ENCODE results near the gene ZSCAN12. TPM values are rescaled to one million over a fixed set of nuclear protein-coding genes. Genes with fewer than 3 reads are reported as not detected.

ZSCAN12 gene
- total and polyA plus RNA-seq, 2 of the 13 experiments (the other 11 are each of a cell fraction or from before 2014, with no cell fraction given): 2.8 to 8.9 TPM

- TF ChIP-seq, protein P1, sequence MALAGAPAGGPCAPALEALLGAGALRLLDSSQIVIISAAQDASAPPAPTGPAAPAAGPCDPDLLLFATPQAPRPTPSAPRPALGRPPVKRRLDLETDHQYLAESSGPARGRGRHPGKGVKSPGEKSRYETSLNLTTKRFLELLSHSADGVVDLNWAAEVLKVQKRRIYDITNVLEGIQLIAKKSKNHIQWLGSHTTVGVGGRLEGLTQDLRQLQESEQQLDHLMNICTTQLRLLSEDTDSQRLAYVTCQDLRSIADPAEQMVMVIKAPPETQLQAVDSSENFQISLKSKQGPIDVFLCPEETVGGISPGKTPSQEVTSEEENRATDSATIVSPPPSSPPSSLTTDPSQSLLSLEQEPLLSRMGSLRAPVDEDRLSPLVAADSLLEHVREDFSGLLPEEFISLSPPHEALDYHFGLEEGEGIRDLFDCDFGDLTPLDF (CRISPR knock-in tag; IDR thresholded peaks at IDR 0.05): peak; percentile 92
- TF ChIP-seq MLLT10 (CRISPR knock-in tag; IDR thresholded peaks at IDR 0.05): no peak
- peak; percentile 84 for TF ChIP-seq RNF219 (CRISPR knock-in tag; IDR thresholded peaks at IDR 0.05)
- peak; percentile 51; the same call in 1 of the 2 replicates for TF ChIP-seq RNF2 (conservative IDR thresholded peaks at IDR 0.05; ENCODE audit: low read depth)
- TF ChIP-seq DMAP1 (CRISPR knock-in tag; IDR thresholded peaks at IDR 0.05): peak; percentile 94
- TF ChIP-seq, protein P2, sequence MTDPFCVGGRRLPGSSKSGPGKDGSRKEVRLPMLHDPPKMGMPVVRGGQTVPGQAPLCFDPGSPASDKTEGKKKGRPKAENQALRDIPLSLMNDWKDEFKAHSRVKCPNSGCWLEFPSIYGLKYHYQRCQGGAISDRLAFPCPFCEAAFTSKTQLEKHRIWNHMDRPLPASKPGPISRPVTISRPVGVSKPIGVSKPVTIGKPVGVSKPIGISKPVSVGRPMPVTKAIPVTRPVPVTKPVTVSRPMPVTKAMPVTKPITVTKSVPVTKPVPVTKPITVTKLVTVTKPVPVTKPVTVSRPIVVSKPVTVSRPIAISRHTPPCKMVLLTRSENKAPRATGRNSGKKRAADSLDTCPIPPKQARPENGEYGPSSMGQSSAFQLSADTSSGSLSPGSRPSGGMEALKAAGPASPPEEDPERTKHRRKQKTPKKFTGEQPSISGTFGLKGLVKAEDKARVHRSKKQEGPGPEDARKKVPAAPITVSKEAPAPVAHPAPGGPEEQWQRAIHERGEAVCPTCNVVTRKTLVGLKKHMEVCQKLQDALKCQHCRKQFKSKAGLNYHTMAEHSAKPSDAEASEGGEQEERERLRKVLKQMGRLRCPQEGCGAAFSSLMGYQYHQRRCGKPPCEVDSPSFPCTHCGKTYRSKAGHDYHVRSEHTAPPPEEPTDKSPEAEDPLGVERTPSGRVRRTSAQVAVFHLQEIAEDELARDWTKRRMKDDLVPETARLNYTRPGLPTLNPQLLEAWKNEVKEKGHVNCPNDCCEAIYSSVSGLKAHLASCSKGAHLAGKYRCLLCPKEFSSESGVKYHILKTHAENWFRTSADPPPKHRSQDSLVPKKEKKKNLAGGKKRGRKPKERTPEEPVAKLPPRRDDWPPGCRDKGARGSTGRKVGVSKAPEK (CRISPR knock-in tag; IDR thresholded peaks at IDR 0.05; ENCODE audit: borderline replicate concordance): no peak
- TF ChIP-seq NCOR1 (IDR thresholded peaks at IDR 0.05; ENCODE audit: borderline replicate concordance, low read length): no peak; the same call in 1 of the 2 replicates
- TF ChIP-seq ISX (CRISPR knock-in tag; conservative IDR thresholded peaks at IDR 0.05): no peak; the same call in 1 of the 2 replicates
- no peak; the same call in 1 of the 2 replicates for TF ChIP-seq AHDC1 (CRISPR knock-in tag; IDR thresholded peaks at IDR 0.05; ENCODE audit: borderline replicate concordance)
- peak; percentile 97 for TF ChIP-seq RBM39 (IDR thresholded peaks at IDR 0.05; ENCODE audit: low read depth, low read length, poor library complexity, severe bottlenecking)
- TF ChIP-seq, protein P3, sequence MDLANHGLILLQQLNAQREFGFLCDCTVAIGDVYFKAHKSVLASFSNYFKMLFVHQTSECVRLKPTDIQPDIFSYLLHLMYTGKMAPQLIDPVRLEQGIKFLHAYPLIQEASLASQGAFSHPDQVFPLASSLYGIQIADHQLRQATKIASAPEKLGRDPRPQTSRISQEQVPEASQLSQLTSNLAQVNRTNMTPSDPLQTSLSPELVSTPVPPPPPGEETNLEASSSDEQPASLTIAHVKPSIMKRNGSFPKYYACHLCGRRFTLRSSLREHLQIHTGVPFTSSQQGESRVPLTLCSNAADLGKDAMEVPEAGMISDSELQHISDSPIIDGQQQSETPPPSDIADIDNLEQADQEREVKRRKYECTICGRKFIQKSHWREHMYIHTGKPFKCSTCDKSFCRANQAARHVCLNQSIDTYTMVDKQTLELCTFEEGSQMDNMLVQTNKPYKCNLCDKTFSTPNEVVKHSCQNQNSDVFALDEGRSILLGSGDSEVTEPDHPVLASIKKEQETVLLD (CRISPR knock-in tag; IDR thresholded peaks at IDR 0.05; ENCODE audit: low read depth): no peak
- TF ChIP-seq SMYD3 (CRISPR knock-in tag; IDR thresholded peaks at IDR 0.05): 0 out of 2 replicates have a peak, but pooled peaks have one; percentile 32
These were observed at the start of gene ZSCAN12 (continued) for GRCh38 chr6:28399350-28400121.

Measured in HepG2 (cell line).